Calu3 (cell line): ENCODE measurements around the gene SAMD4A. TPM values are rescaled to one million over a fixed set of nuclear protein-coding genes. Genes with fewer than 3 reads are reported as not detected.

Source experiments
- BruUV-seq: library from RNA; stranded (reverse); fragments of 400-500 nt; replicated peaks from 2 replicates; lab custom pipeline; 2021; lab: Mats Ljungman, UMichigan
- CTCF ChIA-PET: fragments of 300-600 bp; sonication (Branson Sonifier 250); formaldehyde crosslinking; loops from one replicate; lab custom pipeline; 2022; ENCODE audit warnings: antibody characterized with exemption; lab: Charles Lee
- DNase-seq: peaks from one replicate; pipeline ENCODE4 v3.0.0; 2022
- H3K27ac Mint-ChIP-seq: one replicate; pipeline ENCODE4 v1.8.0; 2022; ENCODE audit warnings: mixed read lengths; ENCODE audit not compliant: unreplicated experiment
- H3K27me3 Mint-ChIP-seq: one replicate; pipeline ENCODE4 v1.8.0; 2022; ENCODE audit warnings: mixed read lengths; ENCODE audit not compliant: unreplicated experiment
- H3K36me3 Mint-ChIP-seq: one replicate; pipeline ENCODE4 v1.8.0; 2022; ENCODE audit warnings: mild to moderate bottlenecking, moderate library complexity, mixed read lengths; ENCODE audit not compliant: insufficient read depth, unreplicated experiment
- H3K4me1 Mint-ChIP-seq: one replicate; pipeline ENCODE4 v1.8.0; 2022; ENCODE audit warnings: mild to moderate bottlenecking, low read depth, mixed read lengths; ENCODE audit not compliant: unreplicated experiment
- H3K4me3 Mint-ChIP-seq: one replicate; pipeline ENCODE4 v1.8.0; 2022; ENCODE audit warnings: mild to moderate bottlenecking, low read depth, moderate library complexity, mixed read lengths; ENCODE audit not compliant: unreplicated experiment
- H3K9me3 Mint-ChIP-seq: one replicate; pipeline ENCODE4 v1.8.0; 2022; ENCODE audit warnings: low read depth, mixed read lengths; ENCODE audit not compliant: unreplicated experiment
- CTCF ChIP-seq: fragments of 200-600 bp; IDR thresholded peaks from one replicate; pipeline ENCODE4 v1.8.0; 2022; ENCODE audit warnings: antibody characterized with exemption; ENCODE audit not compliant: unreplicated experiment
- intact Hi-C: fragments of 100-400 bp; cut with micrococcal nuclease; formaldehyde crosslinking; loops from one replicate; pipeline ENCODE4 v1.10.0; 2022; ENCODE audit not compliant: unreplicated experiment
- total RNA-seq: library from RNA; stranded (reverse); gene quantifications from 2 replicates; pipeline ENCODE4 v1.2.3, GENCODE V29; 2022

Gene SAMD4A
- total RNA-seq, 1 experiment from 2014 or later: 14.4 TPM

GRCh38 chr14:54698966-54699530 is 132.1 kb downstream of the SAMD4A start:
- TF ChIP-seq CTCF: no peak
- BruUV-seq: no TSS peak
- Mint-ChIP-seq H3K27me3 (no peaks in the 10 kb centered on the region), H3K9me3 (no peaks in the 10 kb centered on the region), H3K27ac (no peak overlapping the region), H3K4me1 (peaks cover 12% of the 10 kb centered on the region), H3K36me3 (no peaks in the 10 kb centered on the region), H3K4me3 (no peak overlapping the region)
- no peak for DNase-seq
- CTCF ChIA-PET: no interaction called here
- intact Hi-C loops: no loop called here

- H3K36me3 Mint-ChIP-seq: no peaks in the 10 kb centered on the region
- peaks cover 12% of the 10 kb centered on the region for H3K4me1 Mint-ChIP-seq
- H3K9me3 Mint-ChIP-seq: no peaks in the 10 kb centered on the region
- no peak overlapping the region for H3K4me3 Mint-ChIP-seq
- no peak for TF ChIP-seq CTCF
- no TSS peak for BruUV-seq
- no peak overlapping the region for H3K27ac Mint-ChIP-seq
- no peaks in the 10 kb centered on the region for H3K27me3 Mint-ChIP-seq
- intact Hi-C loops: no loop called here
- CTCF ChIA-PET: no interaction called here
- DNase-seq: no peak
These were observed 132.8 kb downstream of the SAMD4A start for GRCh38 chr14:54699735-54700134.

GRCh38 chr14:54700717-54701116 is 133.8 kb downstream of the SAMD4A start:
- Mint-ChIP-seq H3K36me3 (no peaks in the 10 kb centered on the region), H3K4me1 (peaks cover 12% of the 10 kb centered on the region), H3K27ac (no peak overlapping the region), H3K9me3 (no peaks in the 10 kb centered on the region), H3K27me3 (no peaks in the 10 kb centered on the region), H3K4me3 (no peak overlapping the region)
- no peak for DNase-seq
- CTCF ChIA-PET: no interaction called here
- no peak for TF ChIP-seq CTCF
- intact Hi-C loops: no loop called here
- no TSS peak for BruUV-seq

- Mint-ChIP-seq H3K4me3 (no peak overlapping the region), H3K4me1 (peaks cover 6% of the 10 kb centered on the region), H3K27me3 (no peaks in the 10 kb centered on the region), H3K36me3 (no peaks in the 10 kb centered on the region), H3K27ac (no peak overlapping the region), H3K9me3 (no peaks in the 10 kb centered on the region)
- CTCF ChIA-PET: no interaction called here
- no peak for DNase-seq
- intact Hi-C loops: no loop called here
- BruUV-seq: no TSS peak
- TF ChIP-seq CTCF: no peak
These were observed 135.1 kb downstream of the SAMD4A start for GRCh38 chr14:54702014-54702491.
